Activated effector memory CD4-positive, alpha-beta T cell treated with anti-CD3 and anti-CD28 coated beads, Interleukin-2, amount 50 U/mL, for 16 hours (primary cell): ENCODE results near the gene CD244.

Experiments used
- DNase-seq: peaks from one replicate; pipeline ENCODE4 v3.0.0-alpha.2; 2020

CD244 gene

DNA sequence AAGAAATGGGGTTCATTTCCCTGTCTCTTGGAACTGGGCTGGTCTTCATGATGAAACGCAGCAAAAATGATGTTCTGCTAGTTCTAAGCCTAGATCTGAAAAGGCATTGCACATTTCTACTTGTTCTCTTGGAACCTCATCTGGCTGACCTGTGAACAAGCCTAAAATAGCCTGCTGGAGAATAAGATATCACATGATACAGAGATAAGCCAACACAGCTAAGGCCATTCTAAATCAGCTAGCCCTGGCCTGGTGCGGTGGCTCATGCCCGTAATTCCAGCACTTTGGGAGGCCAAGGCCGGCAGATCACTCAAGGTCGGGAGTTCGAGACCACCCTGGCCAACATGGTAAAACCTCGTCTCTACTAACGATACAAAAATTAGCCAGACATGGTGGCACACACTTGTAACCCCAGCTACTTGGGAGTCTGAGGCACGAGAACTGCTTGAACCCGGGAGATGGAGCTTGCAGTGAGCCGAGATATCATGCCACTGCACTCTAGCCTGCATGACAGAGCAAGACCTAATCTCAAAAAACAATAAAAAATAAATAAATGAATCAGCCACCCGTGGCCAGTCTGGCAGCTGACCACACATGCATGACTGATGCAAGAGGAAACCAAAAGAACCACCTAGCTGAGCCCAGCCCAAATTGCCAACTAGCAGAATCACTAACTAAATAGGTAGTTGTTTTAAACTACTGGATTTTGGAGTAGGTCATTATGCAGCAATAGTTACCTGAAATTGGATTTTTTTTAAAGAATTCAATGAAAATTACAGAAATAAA, 18.0 kb downstream of the CD244 start:
- no peak for DNase-seq

DNA sequence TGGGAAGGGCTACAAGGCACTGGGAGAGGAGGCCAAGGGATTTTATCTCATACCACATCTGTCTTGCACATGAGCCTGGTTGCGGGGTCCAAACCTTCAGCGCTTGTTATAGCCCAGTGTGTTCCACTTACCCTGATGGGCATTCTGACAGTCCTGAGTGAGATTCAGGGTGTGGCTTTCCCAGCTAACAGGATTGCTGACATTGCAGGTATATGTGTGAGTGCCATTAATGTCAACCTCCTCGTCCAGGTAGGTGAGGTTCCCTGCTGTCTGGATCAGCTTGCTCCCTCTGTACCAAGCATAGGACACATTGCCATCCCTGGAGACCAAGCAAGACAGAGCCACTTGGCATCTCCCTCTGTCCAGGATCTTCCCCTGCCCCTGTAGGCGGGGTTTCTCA, 21.6 kb downstream of the CD244 start:
- no peak for DNase-seq

DNA sequence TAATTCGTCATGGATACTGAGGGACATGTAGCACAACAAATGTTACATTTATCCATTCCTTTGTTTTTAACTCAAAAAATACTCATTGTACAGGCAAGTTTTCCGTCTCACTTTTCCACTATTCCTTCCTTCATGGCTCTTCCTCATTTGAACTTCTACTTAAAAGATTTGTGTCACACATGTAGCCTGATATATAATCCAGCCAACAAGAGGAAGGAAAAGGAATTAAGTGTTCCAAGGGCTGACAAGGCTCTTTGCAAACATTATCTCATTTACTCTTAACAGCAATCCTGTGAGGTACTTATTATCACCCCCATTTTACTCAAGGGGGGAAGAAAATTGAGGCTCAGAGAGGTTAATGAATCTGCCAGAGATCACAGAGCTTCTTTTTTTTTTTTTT, 22.9 kb downstream of the CD244 start:
- DNase-seq = no peak

DNA sequence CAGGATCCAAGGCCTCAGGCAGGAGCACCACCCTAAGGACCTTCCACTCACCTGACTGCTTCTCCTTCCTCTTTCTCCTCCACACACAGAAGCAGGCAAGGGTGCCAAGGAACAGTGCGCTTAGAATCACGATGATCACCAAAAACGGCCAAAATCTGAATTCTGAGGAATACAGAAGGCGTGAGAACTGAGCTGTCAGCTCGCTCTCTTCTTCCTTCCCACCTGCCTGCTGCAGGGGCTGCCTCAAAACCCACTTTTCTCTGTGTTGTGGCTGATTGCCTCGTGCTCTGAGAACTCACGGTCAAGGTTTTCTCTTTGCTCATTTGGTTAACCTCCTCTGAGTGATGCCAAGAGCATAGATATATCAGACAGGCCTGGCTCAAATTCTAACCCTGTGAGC, 23.8 kb downstream of the CD244 start:
- no peak for DNase-seq

DNA sequence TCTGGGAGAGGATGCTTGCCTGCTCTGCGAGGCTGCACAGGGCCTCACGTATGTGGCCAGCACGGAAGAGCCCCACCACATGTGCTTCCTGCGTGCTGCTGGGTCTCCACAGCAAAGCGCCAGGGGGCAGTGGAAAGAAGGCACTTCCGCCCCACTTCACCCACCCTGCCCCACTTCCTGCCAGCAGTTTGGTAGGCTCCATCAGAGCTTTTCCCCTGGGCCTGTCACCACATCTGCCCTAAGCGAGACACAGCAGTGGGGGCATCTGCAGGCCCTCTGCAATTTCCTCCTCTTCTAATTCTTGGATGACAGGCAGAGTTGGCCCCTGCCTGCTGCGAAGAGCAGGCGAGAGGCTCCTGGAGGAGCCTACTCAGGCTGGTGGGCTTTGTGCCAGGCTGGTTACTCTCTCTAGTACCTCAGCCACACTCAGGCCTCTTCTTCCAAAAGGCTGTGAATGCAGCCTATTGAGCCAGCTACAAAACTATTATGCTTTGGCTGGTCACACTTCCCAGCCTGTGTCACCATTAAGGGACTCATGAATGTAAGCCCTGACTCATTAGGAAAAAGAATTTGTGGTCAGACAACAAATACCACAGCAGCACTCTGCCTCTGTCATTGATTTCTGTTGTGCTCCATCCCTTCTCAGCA, 25.0 kb downstream of the CD244 start:
- peak; percentile 91 for DNase-seq

DNA sequence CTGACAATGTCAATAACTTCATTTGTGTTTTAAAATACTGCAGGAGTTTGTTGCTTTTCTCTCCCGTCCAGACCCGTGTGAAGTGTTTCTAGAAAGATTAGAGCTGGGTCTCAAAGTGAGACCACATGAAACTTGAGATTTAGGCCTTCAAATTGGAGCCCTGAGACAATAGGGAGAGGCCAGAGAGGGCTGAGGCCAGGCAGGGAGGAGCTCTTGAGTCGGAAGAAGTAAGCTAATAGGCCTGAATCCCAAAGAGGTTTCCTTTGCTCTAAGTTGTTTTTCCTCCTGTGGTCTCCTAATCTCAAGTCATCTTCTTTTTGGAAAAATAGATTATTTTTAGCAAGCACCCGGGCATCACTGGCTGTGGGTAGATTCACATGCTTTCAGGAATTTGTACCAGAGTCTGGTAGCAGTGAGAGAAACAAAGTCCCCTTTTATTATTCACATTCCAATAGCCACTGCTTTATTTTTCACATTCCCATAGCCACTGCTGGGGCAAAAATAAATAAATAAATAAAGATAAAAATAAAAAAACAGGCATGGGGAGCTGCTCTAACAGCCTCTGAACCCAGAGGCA, 25.6 kb downstream of the CD244 start:
- no peak for DNase-seq

DNA sequence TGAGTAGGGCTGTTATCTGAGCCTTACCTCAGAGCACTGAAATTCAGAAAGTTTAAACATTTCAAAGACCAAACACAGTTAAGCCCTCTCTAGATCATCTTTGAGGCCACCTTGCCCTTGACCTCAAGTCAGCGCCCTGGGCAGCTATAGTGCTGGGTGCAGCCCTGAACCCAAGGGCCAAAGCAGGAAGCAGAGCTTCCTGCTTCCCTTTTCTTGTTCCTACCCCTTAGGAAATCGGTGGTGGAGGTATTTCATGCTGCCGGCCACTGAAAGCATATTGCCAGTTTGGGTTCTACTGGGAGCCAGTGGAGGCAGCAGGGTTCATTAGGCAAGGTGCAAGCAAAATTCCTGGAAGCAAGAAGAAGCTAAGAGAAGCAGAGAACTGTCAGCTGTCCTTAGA, 26.1 kb downstream of the CD244 start:
- DNase-seq = no peak

DNA sequence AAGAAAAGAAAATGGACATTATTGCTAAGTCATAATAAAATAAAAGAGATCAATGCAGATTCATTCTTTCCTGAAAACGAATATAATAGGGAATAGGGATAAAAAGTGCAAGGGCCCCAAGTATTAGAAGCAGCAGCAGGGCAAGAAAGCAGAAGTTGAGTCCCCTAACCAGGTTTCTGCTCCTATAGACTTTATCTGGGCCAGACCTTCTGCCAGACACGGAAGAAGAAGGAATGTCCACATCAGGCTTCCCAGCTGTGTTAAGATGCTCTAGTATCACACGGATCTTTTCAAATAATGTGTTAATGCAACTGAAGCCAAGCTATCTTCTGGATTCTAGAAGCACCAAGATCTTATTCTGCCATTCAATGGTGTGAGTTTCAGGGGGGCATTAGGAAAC, 26.9 kb downstream of the CD244 start:
- no peak for DNase-seq

DNA sequence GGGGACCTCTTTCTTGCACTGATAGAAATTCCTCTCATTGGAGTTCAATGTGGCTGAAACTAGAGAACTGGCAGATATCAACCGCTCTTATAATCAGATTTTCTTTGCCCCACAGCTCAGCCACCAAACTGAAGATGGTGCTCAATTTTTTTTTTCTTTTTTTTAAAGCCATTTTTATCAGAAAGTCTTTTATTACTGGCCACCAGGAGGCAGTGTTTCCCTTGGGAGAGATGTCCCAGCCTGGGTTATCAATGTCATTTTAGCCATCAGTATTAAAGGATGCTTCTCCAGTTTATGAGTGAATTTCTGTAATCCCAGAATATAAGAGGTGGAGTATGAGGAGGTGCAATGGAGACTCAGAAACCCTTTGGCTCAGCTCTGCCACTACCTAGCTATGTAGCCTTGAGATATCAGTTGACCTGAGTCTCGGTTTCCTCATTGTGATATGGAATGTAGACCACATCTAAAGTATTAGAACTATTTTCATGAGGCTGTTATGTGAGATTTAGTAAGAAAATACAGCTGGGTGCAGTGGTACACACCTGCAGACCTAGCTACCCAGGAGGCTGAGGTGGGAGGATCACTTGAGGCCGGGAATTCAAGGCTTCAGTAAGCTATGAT, 27.6 kb downstream of the CD244 start:
- no peak for DNase-seq

DNA sequence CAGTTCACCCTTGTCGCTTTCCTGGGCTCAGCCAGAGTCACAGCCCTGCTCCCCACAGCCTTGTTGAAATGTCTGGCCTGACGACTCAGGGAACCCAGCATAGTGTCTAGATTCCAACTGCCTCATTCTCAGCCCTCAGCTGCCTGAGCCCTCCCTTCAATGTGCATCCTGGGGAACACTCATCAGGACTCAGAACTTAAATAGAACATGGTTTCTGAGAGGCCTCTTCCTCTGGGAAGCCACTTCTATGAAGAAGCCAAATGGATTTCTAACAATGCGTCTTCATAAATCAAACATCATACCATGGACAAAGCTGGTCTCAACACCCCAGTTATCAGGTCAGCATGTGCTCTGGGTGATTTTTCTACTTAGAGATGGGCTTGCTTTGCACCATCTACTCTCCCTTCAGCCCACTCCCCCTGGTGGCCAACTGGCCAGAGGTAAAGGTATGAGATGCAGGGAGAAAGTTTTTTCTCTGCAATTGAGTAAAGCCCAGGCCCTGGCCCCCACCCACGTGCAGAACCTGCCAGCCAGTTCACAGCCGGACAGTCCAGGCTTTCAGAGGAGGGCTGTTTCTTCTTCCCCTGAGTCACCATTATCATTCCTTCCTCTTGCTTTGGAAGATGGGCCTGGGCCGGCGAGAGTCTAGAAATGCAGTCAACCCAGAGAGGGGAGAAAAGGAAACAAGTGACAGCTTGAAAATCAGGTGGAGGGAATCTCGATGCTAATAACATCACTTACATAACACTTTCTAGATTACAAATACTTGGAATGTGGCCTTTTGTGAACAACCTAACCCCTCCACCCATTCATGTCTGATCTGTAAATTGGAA, 32.1 kb downstream of the CD244 start:
- peak; percentile 91 for DNase-seq

DNA sequence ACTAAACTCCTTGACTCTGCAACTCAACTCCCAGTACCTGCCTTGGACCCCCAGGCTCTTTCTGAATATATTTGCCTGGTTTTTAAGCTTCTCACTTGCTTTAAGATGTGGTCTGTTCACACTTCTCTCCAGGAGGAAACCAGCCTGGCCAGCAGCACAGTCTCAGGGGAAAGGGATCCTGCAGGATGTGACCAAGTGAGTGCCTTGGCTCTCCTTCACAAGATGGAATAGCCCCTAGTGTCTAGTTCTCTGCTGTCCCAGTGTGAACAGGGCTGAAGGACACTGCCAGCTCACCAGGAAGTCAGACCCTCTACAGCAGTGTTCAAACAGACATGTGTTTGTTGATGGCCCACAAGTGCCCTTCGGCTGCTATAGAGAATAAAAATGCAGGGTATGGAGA, 32.9 kb downstream of the CD244 start:
- DNase-seq = no peak

DNA sequence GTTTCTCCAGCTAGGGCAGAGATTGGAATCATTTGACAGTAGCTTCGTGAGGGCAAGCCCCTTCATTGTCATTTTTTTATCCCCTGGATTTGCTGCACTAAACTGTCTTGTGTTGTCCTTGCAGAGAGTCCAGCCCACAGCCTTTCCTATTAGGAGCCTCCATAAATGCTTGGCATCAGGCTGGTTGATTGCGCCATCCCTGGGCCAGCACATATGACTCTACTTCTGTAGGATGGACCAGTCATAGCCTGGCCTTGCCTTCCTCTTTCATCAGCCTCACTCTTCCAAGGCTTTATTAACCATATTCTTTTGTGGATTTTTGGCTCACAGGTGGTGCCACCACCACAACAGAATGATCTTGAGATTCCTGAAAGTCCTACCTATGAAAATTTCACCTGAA, 35.3 kb downstream of the CD244 start:
- DNase-seq = no peak

DNA sequence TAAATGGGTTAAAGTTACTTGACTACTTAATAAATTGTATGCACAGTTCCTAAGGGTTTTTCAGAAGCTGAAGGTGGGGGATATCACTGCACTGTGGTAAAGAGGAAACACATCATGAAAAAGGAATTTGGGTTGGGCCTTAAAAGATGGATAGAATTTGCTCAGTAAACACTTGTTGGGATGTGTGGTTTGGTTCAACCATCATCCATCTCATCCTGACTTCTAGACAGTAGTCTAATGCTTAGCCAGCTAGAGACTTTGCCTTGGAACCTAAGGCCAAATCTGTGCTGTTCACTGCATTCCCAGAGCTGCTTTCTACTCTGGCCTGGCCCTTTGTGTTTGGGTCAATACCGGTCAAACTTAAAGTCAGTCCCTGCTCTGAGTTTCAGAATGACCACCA, 36.1 kb downstream of the CD244 start:
- no peak for DNase-seq

DNA sequence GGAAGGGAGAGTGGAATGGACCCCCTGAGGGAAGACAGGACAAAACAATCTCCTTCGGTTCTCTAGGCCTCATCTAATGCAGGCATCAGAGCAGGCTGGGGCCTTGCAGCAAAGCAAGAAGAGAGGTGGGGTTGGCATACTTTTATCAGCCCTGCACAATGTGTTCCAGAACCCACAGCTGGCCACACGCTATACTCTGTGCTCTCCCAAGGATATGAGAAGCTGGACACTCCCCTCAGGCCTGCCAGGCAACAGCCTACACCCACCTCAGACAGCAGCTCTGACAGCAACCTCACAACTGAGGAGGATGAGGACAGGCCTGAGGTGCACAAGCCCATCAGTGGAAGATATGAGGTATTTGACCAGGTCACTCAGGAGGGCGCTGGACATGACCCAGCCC, 39.4 kb downstream of the CD244 start:
- DNase-seq = no peak

DNA sequence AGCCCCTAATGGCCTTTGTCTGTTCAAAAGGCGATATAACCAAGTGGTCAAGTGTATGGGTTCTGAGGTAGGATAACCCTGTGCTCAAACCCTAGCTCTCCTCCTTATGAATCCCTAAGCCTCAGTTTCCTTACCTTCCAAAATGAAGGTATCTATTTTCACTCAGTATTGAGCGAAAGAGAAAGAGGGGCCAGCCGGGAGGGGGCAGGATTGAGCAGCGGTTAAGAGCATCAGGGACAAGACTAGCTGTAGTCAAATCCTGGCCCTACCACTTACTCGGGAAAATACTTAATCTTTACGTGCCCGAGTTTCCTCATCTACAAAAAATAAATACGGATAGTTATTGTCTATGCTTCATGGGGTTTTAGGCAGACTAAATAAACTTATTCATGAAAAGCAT, 41.1 kb downstream of the CD244 start:
- DNase-seq = no peak

DNA sequence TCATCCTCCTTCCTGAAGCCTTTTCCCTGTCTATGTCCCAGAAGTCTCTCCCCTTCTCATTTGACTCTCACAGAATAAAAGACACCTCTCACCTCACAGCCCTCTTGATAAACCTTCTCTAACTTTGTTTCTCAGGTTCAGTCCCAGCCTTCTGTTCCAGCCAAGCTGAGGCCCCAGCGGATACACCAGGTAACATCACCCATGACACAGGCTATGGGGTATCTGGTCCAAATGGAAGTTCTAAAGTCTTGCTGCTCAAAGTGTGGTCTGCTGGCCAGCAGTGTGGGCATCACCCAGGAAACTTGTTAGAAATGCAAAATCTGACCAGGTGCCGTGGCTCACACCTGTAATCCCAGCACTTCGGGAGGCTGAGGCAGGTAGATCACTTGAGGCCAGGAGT, 43.5 kb downstream of the CD244 start:
- DNase-seq = no peak

DNA sequence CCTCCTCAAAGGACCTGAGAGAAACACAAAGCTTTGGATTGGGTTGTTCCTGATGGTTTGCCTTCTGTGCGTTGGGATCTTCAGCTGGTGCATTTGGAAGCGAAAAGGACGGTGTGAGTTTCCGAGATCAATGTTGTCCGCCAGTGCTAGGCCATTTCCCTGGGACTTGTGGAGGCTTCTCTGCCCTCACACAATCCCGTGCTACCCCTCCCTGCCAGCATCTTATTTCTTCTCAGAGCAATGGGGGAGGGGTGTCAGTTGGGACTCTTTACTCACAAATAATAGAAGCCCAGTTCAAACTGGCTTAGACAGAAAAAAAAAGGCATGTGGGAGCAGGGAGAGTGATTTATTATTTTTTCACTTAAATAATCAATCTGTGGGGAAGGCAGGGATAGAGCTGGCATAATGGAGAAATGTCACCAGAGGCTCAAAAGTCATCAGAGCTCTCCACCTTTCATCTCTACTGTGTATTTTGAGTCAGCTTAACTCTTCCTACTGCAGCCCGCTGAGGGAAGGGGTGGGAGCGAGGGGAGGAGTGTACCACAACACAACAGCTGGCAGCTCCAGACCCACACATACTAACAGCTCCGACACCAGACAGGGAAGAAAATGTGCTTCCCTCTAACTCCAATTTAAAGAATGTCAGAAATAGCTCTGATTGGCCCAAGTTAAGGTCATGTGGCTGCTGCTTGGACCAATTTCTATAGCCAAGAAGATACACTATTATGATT, 44.3 kb downstream of the CD244 start:
- no peak for DNase-seq

DNA sequence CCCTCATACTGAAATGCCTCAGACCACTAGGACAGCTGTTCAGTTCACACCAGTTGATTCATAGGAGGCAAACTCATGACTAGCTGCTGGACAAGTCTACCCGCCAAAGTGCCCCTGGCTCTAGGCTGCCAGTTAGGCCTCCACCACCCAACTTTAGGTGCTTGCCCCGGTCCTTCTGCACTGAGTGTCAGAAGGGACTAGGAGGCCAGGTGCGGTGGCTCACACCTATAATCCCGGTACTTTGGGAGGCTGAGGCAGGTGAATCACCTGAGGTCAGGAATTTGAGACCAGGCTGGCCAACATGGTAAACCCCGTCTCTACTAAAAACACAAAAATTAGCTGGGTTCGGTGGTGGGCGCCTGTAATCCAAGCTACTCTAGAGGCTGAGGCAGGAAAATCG, 47.8 kb downstream of the CD244 start:
- DNase-seq = no peak

DNA sequence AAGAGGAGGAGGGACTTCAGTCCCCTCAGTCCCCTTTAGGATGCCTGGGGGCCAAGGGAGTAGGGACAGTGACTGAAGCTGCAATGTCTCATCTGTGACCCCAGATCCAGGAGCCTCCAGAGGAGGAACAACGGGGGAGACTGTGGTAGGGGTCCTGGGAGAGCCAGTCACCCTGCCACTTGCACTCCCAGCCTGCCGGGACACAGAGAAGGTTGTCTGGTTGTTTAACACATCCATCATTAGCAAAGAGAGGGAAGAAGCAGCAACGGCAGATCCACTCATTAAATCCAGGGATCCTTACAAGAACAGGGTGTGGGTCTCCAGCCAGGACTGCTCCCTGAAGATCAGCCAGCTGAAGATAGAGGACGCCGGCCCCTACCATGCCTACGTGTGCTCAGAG, 48.4 kb downstream of the CD244 start:
- no peak for DNase-seq

DNA sequence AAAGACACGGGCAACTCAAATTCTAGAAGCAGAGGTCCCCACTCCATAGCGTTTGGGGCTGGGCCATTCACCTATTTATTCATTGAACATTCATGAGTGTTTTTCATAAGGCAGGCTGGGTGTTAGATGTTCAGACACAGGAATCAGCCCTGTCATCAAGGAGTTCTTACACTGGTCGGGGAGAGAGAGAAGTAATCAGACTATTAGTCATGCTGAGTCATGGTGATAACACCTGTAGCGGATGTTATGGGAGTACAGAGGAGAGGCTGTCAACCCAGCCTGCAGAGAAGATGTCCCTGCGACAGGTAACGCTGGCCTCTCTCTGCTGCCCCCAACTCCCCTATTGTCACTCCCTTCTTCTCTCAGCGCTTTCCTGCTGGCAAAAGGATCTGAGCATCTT, 49.5 kb downstream of the CD244 start:
- DNase-seq = no peak

DNA sequence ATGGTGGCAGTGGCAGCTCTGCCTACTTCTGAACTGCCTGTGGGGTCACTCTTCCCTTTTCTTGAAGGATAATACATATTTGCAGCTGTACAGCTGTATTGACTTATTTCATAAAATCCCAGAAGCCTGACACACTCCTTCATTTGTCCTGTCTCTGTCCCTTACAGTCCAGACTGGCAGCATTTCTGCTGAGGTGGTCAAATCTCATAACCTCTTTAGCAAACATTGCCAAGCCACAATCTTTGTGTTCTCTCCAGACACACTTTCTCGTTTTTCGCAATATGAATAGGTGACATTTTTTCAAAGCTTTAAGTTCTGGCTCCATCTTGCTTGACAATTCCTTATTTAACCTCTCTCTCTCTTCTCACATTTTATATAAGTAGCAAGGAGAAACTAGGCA, 51.5 kb downstream of the CD244 start:
- DNase-seq = no peak

DNA sequence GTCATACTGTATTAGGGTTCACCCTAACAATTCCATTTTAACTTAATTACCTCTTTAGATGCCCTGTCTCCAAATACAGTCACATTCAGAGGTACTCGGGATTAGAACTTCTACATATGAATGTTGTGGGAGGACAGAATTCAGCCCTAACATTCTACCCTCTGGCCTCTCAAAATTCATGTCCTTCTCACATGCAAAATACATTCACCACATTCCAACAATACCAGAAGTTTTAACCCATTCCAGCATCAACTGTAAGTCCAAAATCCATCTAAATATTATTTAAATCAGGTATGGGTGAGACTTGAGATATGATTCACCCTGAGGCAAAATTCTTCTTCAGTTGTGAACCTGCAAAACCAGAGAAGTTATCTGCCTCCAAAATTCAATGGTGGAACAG, 52.2 kb downstream of the CD244 start:
- no peak for DNase-seq

DNA sequence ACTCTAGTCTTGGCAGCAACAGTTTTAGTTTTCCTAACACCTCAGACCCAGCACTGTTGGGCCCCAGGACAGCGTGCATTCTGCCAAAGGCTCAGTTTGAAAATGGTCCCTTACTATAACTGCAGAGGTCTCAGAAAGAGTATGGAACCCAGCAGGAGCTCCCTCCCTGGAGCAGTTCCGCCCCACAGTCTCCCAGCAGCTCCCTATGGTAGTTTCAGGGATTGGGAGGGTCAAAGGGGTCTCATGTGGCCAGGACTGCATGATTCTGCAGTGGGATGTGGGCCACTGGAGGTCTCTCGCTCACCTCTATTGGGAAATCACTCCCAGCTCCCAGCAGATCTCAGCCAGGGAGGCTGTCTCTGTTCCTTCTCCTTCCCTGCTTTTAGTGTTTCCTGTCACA, 54.4 kb downstream of the CD244 start:
- no peak for DNase-seq
